Uterus (tissue), 4 donors: ENCODE results near the gene MIA2. TPM values are rescaled to one million over a fixed set of nuclear protein-coding genes. Genes with fewer than 3 reads are reported as not detected.
A peak's percentile ranks its signal among the peaks of the same experiment; 100 is the strongest.
"Not testable (repeated sequence)": the region's sequence is repeated elsewhere in the genome, so short reads cannot be mapped to it uniquely, and the experiment has no call there.

Experiments
- DNase-seq, 2 donors: peaks; one replicate each; pipeline ENCODE4 v3.0.0-alpha.2; 2019 to 2020
- H3K27ac ChIP-seq, 2 donors: fragments of 200-600 bp; sonication (generic); 1 replicate in 1 of 2; 2 replicates in 1 of 2; pipeline ENCODE4 v1.5.1; 2016 to 2018
- H3K27me3 ChIP-seq, 2 donors: fragments of 200-600 bp; sonication (generic); one replicate each; pipeline ENCODE4 v1.5.1; 2018 to 2019; ENCODE audit warnings: control low read depth in 1 of 2
- H3K36me3 ChIP-seq, 2 donors: fragments of 200-600 bp; sonication (generic); one replicate each; pipeline ENCODE4 v1.5.1; 2019; ENCODE audit warnings: control low read depth in 1 of 2
- H3K4me1 ChIP-seq, 2 donors: fragments of 200-600 bp; sonication (generic); one replicate each; pipeline ENCODE4 v1.5.1; 2018 to 2019; ENCODE audit warnings: control low read depth in 1 of 2
- H3K4me3 ChIP-seq, 2 donors: fragments of 200-600 bp; sonication (generic); 1 replicate in 1 of 2; 2 replicates in 1 of 2; pipeline ENCODE4 v1.5.1; 2018 to 2019; ENCODE audit warnings: mild to moderate bottlenecking in 1 of 2
- H3K9me3 ChIP-seq, 2 donors: fragments of 200-600 bp; sonication (generic); one replicate each; pipeline ENCODE4 v1.5.1; 2019; ENCODE audit warnings: control low read depth in 1 of 2
- POLR2A ChIP-seq, 2 donors: fragments of 450-650 bp; IDR thresholded peaks; one replicate each; pipeline ENCODE4 v1.6.1; 2016; ENCODE audit warnings: antibody characterized with exemption in 2 of 2, mild to moderate bottlenecking in 1 of 2, moderate library complexity in 1 of 2
- intact Hi-C: fragments of 100-400 bp; cut with DNase I; formaldehyde crosslinking; loops from one replicate; pipeline ENCODE4 v1.15.1; 2023; ENCODE audit warnings: low total_unique reads
- total RNA-seq, 4 donors: library from RNA; depleted of rRNA in 3 of 4; stranded (reverse); fragments of >200 nt in 3 of 4; gene quantifications; one replicate each; pipeline versions ENCODE4 v1.1.0 to v1.2.4, GENCODE V29; 2014 to 2023
- TF ChIP-seq, protein P1 (sequence below), 4 experiments: fragments of 200-600 bp in 2 of 4; fragments of 450-650 bp in 2 of 4; sonication (generic) in 2 of 4; IDR thresholded peaks; one replicate each; pipeline ENCODE4 v1.5.1; 2016 to 2019; ENCODE audit warnings: antibody characterized with exemption in 4 of 4, mild to moderate bottlenecking in 2 of 4, moderate library complexity in 1 of 4
- donor health status: DM: yes; HTN: yes; CAD: no.

The MIA2 gene
- total RNA-seq, 4 donors from 2014 or later: 15.3 to 38.2 (median 23.9) TPM

- Histone ChIP-seq H3K36me3 (no peaks in the 10 kb centered on the region), H3K27me3 (no peaks in the 10 kb centered on the region), H3K4me1 (no peaks in the 10 kb centered on the region), H3K9me3 (no peaks in the 10 kb centered on the region), H3K27ac (no peak overlapping the region), H3K4me3 (no peak overlapping the region)
- DNase-seq: no peak
- TF ChIP-seq POLR2A (IDR thresholded peaks at IDR 0.05): no peak
- TF ChIP-seq, protein P1, sequence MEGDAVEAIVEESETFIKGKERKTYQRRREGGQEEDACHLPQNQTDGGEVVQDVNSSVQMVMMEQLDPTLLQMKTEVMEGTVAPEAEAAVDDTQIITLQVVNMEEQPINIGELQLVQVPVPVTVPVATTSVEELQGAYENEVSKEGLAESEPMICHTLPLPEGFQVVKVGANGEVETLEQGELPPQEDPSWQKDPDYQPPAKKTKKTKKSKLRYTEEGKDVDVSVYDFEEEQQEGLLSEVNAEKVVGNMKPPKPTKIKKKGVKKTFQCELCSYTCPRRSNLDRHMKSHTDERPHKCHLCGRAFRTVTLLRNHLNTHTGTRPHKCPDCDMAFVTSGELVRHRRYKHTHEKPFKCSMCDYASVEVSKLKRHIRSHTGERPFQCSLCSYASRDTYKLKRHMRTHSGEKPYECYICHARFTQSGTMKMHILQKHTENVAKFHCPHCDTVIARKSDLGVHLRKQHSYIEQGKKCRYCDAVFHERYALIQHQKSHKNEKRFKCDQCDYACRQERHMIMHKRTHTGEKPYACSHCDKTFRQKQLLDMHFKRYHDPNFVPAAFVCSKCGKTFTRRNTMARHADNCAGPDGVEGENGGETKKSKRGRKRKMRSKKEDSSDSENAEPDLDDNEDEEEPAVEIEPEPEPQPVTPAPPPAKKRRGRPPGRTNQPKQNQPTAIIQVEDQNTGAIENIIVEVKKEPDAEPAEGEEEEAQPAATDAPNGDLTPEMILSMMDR (IDR thresholded peaks at IDR 0.05): no peak
- intact Hi-C loops: no loop called here
These were observed 25.2 kb downstream of the MIA2 start for GRCh38 chr14:39258782-39259545.

GRCh38 chr14:39260161-39260560, 26.4 kb downstream of the MIA2 start:
- H3K4me1 ChIP-seq, H3K9me3 ChIP-seq, intact Hi-C loops, DNase-seq, H3K27ac ChIP-seq, H3K27me3 ChIP-seq, H3K4me3 ChIP-seq, H3K36me3 ChIP-seq: not testable (repeated sequence)

DNA sequence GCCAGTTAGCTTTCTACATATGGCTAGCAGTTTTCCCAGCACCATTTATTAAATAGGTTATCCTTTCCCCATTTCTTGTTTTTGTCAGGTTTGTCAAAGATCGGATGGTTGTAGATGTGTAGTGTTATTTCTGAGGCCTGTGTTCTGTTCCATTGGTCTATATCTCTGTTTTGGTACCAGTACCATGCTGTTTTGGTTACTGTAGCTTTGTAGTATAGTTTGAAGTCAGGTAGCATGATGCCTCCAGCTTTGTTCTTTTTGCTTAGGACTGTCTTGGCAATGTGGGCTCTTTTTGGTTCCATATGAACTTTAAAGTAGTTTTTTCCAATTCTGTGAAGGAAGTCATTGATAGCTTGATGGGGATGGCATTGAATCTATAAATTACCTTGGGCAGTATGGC, 28.5 kb downstream of the MIA2 start:
- H3K27ac ChIP-seq, H3K36me3 ChIP-seq, H3K4me1 ChIP-seq, intact Hi-C loops, DNase-seq, H3K9me3 ChIP-seq, H3K27me3 ChIP-seq, H3K4me3 ChIP-seq: not testable (repeated sequence)

DNA sequence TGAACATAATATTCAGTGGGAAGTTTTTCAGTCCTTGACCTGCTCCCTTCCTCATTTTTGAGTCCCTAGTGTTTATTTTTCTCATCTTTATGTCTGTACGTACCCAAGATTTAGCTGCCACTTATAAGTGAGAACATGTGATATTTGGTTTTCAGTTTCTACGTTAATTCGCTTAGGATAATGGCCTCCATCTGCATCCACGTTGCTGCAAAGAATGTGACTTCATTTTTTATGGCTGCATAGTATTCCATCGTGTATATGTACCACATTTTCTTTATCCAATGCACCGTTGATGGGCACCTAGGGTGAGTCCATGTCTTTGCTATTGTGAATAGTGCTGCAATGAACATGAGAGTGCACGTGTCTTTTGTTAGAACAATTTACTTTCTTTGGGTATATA, 30.3 kb downstream of the MIA2 start:
- no peak for TF ChIP-seq POLR2A (IDR thresholded peaks at IDR 0.05)
- TF ChIP-seq, protein P1 (IDR thresholded peaks at IDR 0.05): no peak
- H3K9me3 ChIP-seq: no peaks in the 10 kb centered on the region
- intact Hi-C loops: no loop called here

GRCh38 chr14:39264558-39264957, 30.8 kb downstream of the MIA2 start:
- Histone ChIP-seq H3K27me3 (no peaks in the 10 kb centered on the region), H3K27ac (no peak overlapping the region), H3K36me3 (no peaks in the 10 kb centered on the region), H3K9me3 (no peaks in the 10 kb centered on the region), H3K4me3 (no peak overlapping the region), H3K4me1 (no peaks in the 10 kb centered on the region)
- no peak for TF ChIP-seq POLR2A (IDR thresholded peaks at IDR 0.05)
- TF ChIP-seq, protein P1 (IDR thresholded peaks at IDR 0.05): no peak
- intact Hi-C loops: no loop called here
- no peak for DNase-seq

More for the DNA sequence above, 30.3 kb downstream of the MIA2 start:
- no peaks in the 10 kb centered on the region for H3K36me3 ChIP-seq
- no peak for DNase-seq
- no peaks in the 10 kb centered on the region for H3K27me3 ChIP-seq
- H3K27ac ChIP-seq: no peak overlapping the region
- no peak overlapping the region for H3K4me3 ChIP-seq
- H3K4me1 ChIP-seq: no peaks in the 10 kb centered on the region

DNA sequence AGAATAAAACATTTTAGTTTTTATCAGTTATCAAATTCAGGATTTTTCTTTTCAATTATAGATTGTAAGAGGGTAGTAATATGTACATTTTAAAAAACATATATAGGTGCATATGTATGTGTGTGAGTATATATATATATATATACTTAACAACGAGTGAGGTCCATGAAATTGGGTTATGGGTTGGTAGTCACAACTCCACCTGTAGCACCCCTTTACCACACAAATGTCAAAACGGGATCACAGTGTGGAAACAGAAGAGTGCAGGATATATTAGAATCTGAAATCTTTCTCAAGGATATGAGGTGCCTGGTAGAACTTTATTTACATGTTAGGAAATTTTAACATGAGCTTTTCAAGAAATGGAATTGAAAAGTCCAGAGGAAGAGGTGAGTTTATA, 31.3 kb downstream of the MIA2 start:
- Histone ChIP-seq H3K4me3 (peak overlapping the region in 1 of 2 donors; percentile 9), H3K27me3 (no peaks in the 10 kb centered on the region), H3K36me3 (no peaks in the 10 kb centered on the region), H3K9me3 (no peaks in the 10 kb centered on the region), H3K27ac (no peak overlapping the region), H3K4me1 (no peaks in the 10 kb centered on the region)
- DNase-seq: no peak
- intact Hi-C loops: no loop called here
- TF ChIP-seq, protein P1 (IDR thresholded peaks at IDR 0.05): no peak
- no peak for TF ChIP-seq POLR2A (IDR thresholded peaks at IDR 0.05)
